PFSK-1 (cell line): ENCODE results near the gene SERGEF.

Experiments
- FOXP2 ChIP-seq: optimal IDR thresholded peaks from 2 replicates; pipeline ENCODE3; 2011; ENCODE audit warnings: borderline replicate concordance, control low read depth, inconsistent platforms; ENCODE audit not compliant: insufficient read depth; ENCODE audit errors: extremely low read length, extremely low read depth
- POLR2AphosphoS5 ChIP-seq: IDR thresholded peaks from 2 replicates; pipeline ENCODE4 v1.6.1; 2012; ENCODE audit warnings: low read depth, mild to moderate bottlenecking, control low read depth, low read length, moderate library complexity
- SIN3A ChIP-seq: IDR thresholded peaks from 2 replicates; pipeline ENCODE4 v1.6.1; 2012; ENCODE audit warnings: mild to moderate bottlenecking, low read length, moderate library complexity, borderline replicate concordance; ENCODE audit not compliant: insufficient read depth
- TAF1 ChIP-seq: IDR thresholded peaks from 2 replicates; pipeline ENCODE4 v1.6.1; 2012; ENCODE audit warnings: low read length, control low read depth, borderline replicate concordance; ENCODE audit not compliant: insufficient read depth
- TF ChIP-seq, protein P1 (sequence below), 2 experiments: IDR thresholded peaks; 2 replicates each; pipeline versions ENCODE4 v1.6.1 to v1.8.0; 2011 to 2012; ENCODE audit warnings: low read depth in 2 of 2, low read length in 2 of 2, control low read depth in 1 of 2, inconsistent platforms in 1 of 2, mild to moderate bottlenecking in 1 of 2, moderate library complexity in 1 of 2; ENCODE audit not compliant: insufficient read depth in 1 of 2

DNA sequence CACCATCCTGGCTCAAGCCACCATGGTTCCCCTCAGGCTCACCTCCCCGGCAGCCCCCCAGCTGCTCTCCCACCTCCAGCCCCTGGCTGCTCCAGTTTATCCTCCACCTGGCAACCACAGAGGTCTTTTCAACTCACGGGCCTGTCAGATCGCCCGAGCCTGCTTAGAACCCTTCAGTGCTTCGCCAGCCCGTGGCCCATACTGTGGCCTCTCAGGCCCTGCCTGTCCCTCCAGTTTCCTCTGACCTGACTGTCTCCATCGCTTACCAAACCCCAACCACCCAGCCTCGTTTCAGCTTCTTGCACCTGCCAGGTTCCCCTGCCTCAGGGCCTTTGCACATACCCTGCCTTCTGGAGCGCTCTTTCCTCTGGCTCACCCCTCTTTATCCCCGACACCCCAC lies 271.4 kb downstream of the SERGEF start:
- TF ChIP-seq, protein P1, sequence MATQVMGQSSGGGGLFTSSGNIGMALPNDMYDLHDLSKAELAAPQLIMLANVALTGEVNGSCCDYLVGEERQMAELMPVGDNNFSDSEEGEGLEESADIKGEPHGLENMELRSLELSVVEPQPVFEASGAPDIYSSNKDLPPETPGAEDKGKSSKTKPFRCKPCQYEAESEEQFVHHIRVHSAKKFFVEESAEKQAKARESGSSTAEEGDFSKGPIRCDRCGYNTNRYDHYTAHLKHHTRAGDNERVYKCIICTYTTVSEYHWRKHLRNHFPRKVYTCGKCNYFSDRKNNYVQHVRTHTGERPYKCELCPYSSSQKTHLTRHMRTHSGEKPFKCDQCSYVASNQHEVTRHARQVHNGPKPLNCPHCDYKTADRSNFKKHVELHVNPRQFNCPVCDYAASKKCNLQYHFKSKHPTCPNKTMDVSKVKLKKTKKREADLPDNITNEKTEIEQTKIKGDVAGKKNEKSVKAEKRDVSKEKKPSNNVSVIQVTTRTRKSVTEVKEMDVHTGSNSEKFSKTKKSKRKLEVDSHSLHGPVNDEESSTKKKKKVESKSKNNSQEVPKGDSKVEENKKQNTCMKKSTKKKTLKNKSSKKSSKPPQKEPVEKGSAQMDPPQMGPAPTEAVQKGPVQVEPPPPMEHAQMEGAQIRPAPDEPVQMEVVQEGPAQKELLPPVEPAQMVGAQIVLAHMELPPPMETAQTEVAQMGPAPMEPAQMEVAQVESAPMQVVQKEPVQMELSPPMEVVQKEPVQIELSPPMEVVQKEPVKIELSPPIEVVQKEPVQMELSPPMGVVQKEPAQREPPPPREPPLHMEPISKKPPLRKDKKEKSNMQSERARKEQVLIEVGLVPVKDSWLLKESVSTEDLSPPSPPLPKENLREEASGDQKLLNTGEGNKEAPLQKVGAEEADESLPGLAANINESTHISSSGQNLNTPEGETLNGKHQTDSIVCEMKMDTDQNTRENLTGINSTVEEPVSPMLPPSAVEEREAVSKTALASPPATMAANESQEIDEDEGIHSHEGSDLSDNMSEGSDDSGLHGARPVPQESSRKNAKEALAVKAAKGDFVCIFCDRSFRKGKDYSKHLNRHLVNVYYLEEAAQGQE (IDR thresholded peaks at IDR 0.05; ENCODE audit: insufficient read depth in 1 of 2, low read depth in 2 of 2, low read length in 2 of 2), result no peak
- no peak for TF ChIP-seq POLR2AphosphoS5
- no peak for TF ChIP-seq SIN3A
- TF ChIP-seq TAF1, result no peak
- TF ChIP-seq FOXP2, result no peak
